ENCODE measurements around the gene TEN1.

Gene TEN1

GRCh38 chr17:75976175-75976848 is 2.7 kb upstream of the TEN1 start:
- DNase-seq (ENCODE audit: low read depth in 2 of 2), result no peak

- no peak for DNase-seq (ENCODE audit: low read depth in 2 of 2)
These were observed 706 bp downstream of the TEN1 start for GRCh38 chr17:75979705-75980187.

DNA sequence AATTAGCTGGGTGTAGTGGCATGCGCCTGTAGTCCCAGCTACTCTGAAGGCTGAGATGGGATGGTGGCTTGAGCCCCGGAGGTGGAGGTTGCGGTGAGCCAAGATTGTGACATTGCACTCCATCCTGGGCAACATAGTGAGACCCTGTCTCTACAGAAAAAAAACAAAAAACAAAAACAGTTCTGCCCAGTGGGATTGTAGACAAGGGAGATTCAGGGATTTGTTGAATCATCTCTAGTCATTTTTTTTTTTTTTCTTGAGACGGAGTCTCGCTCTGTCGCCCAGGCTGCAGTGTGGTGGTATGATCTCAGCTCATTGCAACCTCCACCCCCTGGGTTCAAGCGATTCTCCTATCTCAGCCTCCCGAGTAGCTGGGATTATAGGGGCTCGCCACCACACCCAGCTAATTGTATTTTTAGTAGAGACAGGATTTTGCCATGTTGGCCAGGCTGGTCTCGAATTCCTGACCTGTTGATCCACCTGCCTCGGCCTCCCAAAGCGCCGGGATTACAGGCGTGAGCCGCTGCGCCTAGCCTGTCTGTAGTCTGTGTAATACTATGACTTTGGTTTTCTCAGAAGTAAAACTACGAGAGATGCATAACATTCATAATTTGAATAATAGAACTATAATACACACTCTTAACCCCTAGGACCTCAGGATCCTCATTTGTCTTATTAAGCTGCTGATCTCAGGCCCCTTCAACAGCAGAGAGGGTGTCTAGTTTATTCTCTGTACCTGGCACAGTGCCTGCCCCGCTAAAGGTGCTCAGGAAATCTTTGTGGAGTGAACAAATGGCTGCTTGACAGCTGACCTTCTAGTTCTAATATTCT is 1.4 kb downstream of the TEN1 start:
- no peak for DNase-seq (ENCODE audit: low read depth in 2 of 2)

DNA sequence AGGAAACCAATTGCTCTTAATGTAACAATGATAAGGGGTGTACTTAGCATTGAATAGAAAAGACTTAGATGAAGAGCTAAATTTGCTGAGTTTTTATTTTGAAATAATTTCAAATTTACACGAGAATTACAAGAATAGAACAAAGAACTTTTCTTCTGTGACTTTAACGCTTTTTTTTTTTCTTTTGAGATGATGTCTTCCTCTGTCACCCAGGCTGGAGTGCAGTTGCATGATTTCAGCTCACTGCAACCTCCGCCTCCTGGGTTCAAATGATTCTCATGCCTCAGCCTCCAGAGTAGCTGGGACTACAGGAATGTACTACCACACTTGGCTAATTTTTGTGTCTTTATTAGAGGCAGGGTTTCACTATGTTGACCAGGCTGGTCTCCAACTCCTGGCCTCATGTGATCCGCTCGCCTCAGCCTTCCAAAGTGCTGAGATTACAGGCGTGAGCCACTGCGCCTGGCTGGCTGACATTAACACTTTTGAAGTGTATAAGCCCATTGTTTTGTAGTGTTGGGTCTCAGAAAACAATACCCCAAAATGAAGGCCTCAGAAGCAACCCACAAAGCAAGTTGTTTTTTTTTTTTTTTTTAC is 2.1 kb downstream of the TEN1 start:
- DNase-seq (ENCODE audit: low read depth in 2 of 2), result no peak

- no peak for DNase-seq (ENCODE audit: low read depth in 2 of 2)
These were observed 4.6 kb downstream of the TEN1 start for GRCh38 chr17:75983501-75984181.

- DNase-seq (ENCODE audit: low read depth in 2 of 2), result no peak
These were observed 6.9 kb downstream of the TEN1 start for GRCh38 chr17:75985986-75986385.

- DNase-seq (ENCODE audit: low read depth in 2 of 2), result no peak
These were observed 8.0 kb downstream of the TEN1 start for GRCh38 chr17:75987041-75987440.

DNA sequence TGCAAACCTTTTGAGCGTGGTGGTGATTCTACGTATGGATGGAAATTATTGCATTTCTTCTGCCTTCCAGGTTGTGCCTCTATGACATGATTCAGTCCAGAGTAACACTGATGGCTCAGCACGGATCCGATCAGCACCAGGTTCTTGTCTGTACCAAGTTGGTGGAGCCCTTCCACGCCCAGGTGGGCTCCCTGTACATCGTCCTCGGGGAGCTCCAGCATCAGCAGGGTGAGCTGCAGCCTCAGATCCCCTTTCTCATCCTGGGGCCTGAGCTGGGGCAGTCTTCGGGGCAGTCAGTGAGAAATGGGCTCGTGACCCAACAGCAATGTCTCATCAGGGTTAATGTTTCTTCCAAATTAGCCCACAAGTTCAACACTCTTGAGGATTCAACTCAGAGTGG is 12.4 kb downstream of the TEN1 start:
- no peak for DNase-seq (ENCODE audit: low read depth in 2 of 2)

- no peak for DNase-seq (ENCODE audit: low read depth in 2 of 2)
These were observed 15.8 kb downstream of the TEN1 start for GRCh38 chr17:75994802-75995370.

DNA sequence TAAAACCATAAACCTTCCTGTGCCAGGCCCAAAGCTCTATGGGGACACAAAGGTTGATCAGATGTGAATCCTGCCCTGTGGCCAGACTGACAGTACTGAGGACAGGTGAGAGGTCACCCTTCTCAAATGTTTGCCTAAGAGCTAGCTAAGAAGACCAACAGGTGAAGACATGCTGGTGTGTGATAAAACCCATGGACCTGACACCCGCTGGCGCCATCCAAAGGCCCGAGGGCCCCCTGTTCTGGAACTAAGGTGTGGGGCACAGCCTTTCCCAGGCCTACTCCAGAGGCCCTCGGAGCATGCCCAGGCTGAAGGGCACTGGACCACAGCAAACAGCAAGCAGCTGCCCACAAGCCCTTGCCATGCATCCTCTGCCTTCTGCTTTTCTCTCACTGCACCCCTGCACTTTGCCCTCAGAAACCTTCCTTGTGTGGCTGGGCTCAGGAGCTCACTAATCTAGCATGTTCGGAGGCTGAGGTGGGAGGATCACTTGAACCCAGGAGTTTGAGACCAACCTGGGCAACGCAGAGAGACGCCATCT is 16.4 kb downstream of the TEN1 start:
- DNase-seq (ENCODE audit: low read depth in 2 of 2), result no peak

GRCh38 chr17:75996665-75997590 is 17.9 kb downstream of the TEN1 start:
- no peak for DNase-seq (ENCODE audit: low read depth in 2 of 2)

DNA sequence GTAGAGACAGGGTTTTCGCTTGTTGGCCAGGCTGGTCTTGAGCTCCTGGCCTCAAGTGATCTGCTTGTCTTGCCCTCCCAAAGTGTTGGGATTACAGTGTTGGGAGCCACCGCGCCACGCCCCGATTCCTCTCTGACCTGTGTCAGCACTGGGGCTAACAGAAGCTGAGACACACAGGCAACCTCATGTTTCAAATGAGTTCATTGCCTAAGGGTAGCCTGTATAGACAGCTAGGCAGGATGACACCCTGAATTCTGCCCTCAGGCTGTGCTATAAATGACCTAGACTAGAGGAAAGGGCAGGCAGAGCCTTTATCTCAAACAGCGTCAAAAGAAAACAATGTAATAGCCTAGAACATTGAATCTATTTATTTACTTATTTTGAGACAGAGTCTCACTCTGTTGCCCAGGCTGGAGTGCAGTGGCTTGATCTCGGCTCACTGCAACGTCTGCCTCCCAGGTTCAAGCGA is 19.3 kb downstream of the TEN1 start:
- DNase-seq (ENCODE audit: low read depth in 2 of 2), result no peak

- DNase-seq (ENCODE audit: low read depth in 2 of 2), result no peak
These were observed 21.1 kb downstream of the TEN1 start for GRCh38 chr17:76000016-76000754.

- DNase-seq (ENCODE audit: low read depth in 2 of 2), result no peak
These were observed 21.9 kb downstream of the TEN1 start, which contains the start of gene CDK3 for GRCh38 chr17:76000755-76001521. Gene CDK3 (plus strand): TSS chr17:76000855. CDS start chr17:76001426, 571 bp downstream.

GRCh38 chr17:76002100-76002499 is 23.1 kb downstream of the TEN1 start:
- DNase-seq (ENCODE audit: low read depth in 2 of 2), result no peak

DNA sequence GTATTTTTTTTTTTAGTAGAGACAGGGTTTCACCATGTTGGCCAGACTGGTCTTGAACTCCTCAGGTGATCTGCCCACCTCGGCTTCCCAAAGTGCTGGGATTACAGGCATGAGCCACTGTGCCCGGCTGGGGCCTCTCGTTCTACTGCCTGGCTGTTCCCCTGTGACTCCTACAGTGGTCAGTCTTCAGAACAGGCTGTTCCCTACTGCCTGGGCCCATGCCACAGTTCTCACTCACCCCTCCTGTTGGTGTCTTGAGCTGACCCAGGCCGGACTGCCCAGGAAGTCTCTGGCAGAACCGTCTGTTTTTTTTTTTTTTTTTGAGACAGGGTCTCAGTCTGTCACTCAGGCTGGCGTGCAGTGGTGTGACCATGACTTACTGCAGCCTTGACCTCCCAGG is 24.9 kb downstream of the TEN1 start:
- no peak for DNase-seq (ENCODE audit: low read depth in 2 of 2)

GRCh38 chr17:76004750-76005262 is 25.8 kb downstream of the TEN1 start:
- DNase-seq (ENCODE audit: low read depth in 2 of 2), result no peak
